Skeletal muscle tissue (tissue), 5 donors: ENCODE measurements around the gene ADGRL3. TPM values are rescaled to one million over a fixed set of nuclear protein-coding genes. Genes with fewer than 3 reads are reported as not detected.

Experiments used
- H3K27ac ChIP-seq: one replicate; pipeline ENCODE4 v1.7.0; 2013; ENCODE audit warnings: mild to moderate bottlenecking, low read depth, low read length, inconsistent platforms
- H3K27me3 ChIP-seq, 3 donors: one replicate each; pipeline ENCODE4 v1.7.0; 2013; ENCODE audit warnings: low read length in 3 of 3; ENCODE audit not compliant: control insufficient read depth in 3 of 3, insufficient read depth in 3 of 3
- H3K36me3 ChIP-seq, 3 donors: one replicate each; pipeline ENCODE4 v1.7.0; 2013; ENCODE audit warnings: low read length in 3 of 3; ENCODE audit not compliant: control insufficient read depth in 3 of 3, insufficient read depth in 3 of 3
- H3K4me1 ChIP-seq, 3 donors: one replicate each; pipeline ENCODE4 v1.7.0; 2013; ENCODE audit warnings: low read length in 3 of 3, mild to moderate bottlenecking in 3 of 3; ENCODE audit not compliant: control insufficient read depth in 3 of 3, insufficient read depth in 3 of 3
- H3K4me3 ChIP-seq, 3 donors: one replicate each; pipeline ENCODE4 v1.7.0; 2013; ENCODE audit warnings: low read length in 3 of 3
- H3K9ac ChIP-seq, 3 donors: one replicate each; pipeline ENCODE4 v1.7.0; 2013; ENCODE audit warnings: low read length in 3 of 3, mild to moderate bottlenecking in 3 of 3, moderate library complexity in 2 of 3, low read depth in 1 of 3
- H3K9me3 ChIP-seq, 3 donors: one replicate each; pipeline ENCODE4 v1.7.0; 2013; ENCODE audit warnings: low read length in 3 of 3; ENCODE audit not compliant: control insufficient read depth in 3 of 3
- small RNA-seq: library from RNA; depleted of rRNA; stranded (forward); fragments of <200 nt; gene quantifications from one replicate; pipeline ENCODE3, GENCODE V24; 2014
- total RNA-seq: library from RNA; depleted of rRNA; stranded (reverse); fragments of >200 nt; gene quantifications from one replicate; pipeline ENCODE4 v1.2.3, GENCODE V29; 2014
- donor health status: Osteomylitis.

Gene ADGRL3
- total RNA-seq, 1 donor from 2014 or later, result 59.0 TPM

GRCh38 chr4:62115216-62115615, 915.1 kb downstream of the ADGRL3 start:
- Histone ChIP-seq H3K36me3 (no peaks in the 10 kb centered on the region), H3K4me1 (no peaks in the 10 kb centered on the region), H3K27me3 (no peaks in the 10 kb centered on the region), H3K9ac (no peak overlapping the region), H3K27ac (no peak overlapping the region), H3K9me3 (no peaks in the 10 kb centered on the region), H3K4me3 (no peak overlapping the region)

GRCh38 chr4:62117886-62118285, 917.8 kb downstream of the ADGRL3 start:
- no peak overlapping the region for H3K4me3 ChIP-seq
- no peak overlapping the region for H3K27ac ChIP-seq
- H3K9me3 ChIP-seq, result no peaks in the 10 kb centered on the region
- no peaks in the 10 kb centered on the region for H3K36me3 ChIP-seq
- H3K4me1 ChIP-seq, result no peaks in the 10 kb centered on the region
- no peak overlapping the region for H3K9ac ChIP-seq
- no peaks in the 10 kb centered on the region for H3K27me3 ChIP-seq

GRCh38 chr4:62118558-62118957, 918.4 kb downstream of the ADGRL3 start:
- no peaks in the 10 kb centered on the region for H3K4me1 ChIP-seq
- no peaks in the 10 kb centered on the region for H3K9me3 ChIP-seq
- no peaks in the 10 kb centered on the region for H3K36me3 ChIP-seq
- H3K27me3 ChIP-seq, result no peaks in the 10 kb centered on the region
- no peak overlapping the region for H3K4me3 ChIP-seq
- H3K9ac ChIP-seq, result no peak overlapping the region
- H3K27ac ChIP-seq, result no peak overlapping the region

- H3K9ac ChIP-seq, result no peak overlapping the region
- no peaks in the 10 kb centered on the region for H3K4me1 ChIP-seq
- H3K27ac ChIP-seq, result no peak overlapping the region
- H3K36me3 ChIP-seq, result no peaks in the 10 kb centered on the region
- H3K27me3 ChIP-seq, result no peaks in the 10 kb centered on the region
- no peak overlapping the region for H3K4me3 ChIP-seq
- no peaks in the 10 kb centered on the region for H3K9me3 ChIP-seq
Measured at GRCh38 chr4:62119195-62119594, 919.1 kb downstream of the ADGRL3 start.

GRCh38 chr4:62126064-62126732, 926.1 kb downstream of the ADGRL3 start:
- no peaks in the 10 kb centered on the region for H3K4me1 ChIP-seq
- H3K27me3 ChIP-seq, result no peaks in the 10 kb centered on the region
- no peak overlapping the region for H3K9ac ChIP-seq
- H3K36me3 ChIP-seq, result no peaks in the 10 kb centered on the region
- H3K27ac ChIP-seq, result no peak overlapping the region
- peaks cover 0 to 4% (median 0%) of the 10 kb centered on the region in 3 donors for H3K9me3 ChIP-seq
- H3K4me3 ChIP-seq, result no peak overlapping the region

Small RNA genes lying within 50 kb of the gene (small RNA-seq; reads per million reads assigned to genes)
- gene RF00019, result not detected
